B cell (primary cell): Measurements from ENCODE around the gene PTPMT1. TPM values are rescaled to one million over a fixed set of nuclear protein-coding genes. Genes with fewer than 3 reads are reported as not detected.

Experiments
- ATAC-seq: fragments of 200-7000 bp; cut with Tn5 transposase; one replicate; pipeline ENCODE4 v1.10.0; 2021; ENCODE audit warnings: low read depth, mild to moderate bottlenecking, moderate number of reproducible peaks, moderate library complexity
- CTCF ChIA-PET: fragments of 350-600 bp; sonication (Branson Sonifier 250); formaldehyde crosslinking; loops from one replicate; lab custom pipeline; 2021; ENCODE audit warnings: antibody characterized with exemption, inconsistent platforms; lab: Charles Lee
- POLR2A ChIA-PET: fragments of 350-600 bp; sonication (Branson Sonifier 250); formaldehyde crosslinking; loops from one replicate; lab custom pipeline; 2021; ENCODE audit warnings: antibody characterized with exemption; lab: Charles Lee
- DNase-seq: peaks from one replicate; pipeline ENCODE4 v3.0.0; 2013
- H2AFZ ChIP-seq: 2 replicates; pipeline ENCODE4 v1.6.1; 2012; ENCODE audit warnings: mild to moderate bottlenecking, low read depth, low read length; ENCODE audit not compliant: insufficient read depth, poor library complexity, severe bottlenecking
- H3K27ac ChIP-seq, 2 donors: 1 replicate in 1 of 2; 2 replicates in 1 of 2; pipeline ENCODE4 v1.5.1; 2012 to 2013; ENCODE audit warnings: low read length in 2 of 2, mild to moderate bottlenecking in 2 of 2, moderate library complexity in 1 of 2
- H3K27me3 ChIP-seq, 4 experiments: fragments of 200-600 bp in 1 of 4; sonication (generic) in 1 of 4; replicated peaks in 1 of 4; 1 replicate in 2 of 4; 2 replicates in 2 of 4; pipeline versions ENCODE4 v1.6.1 to v1.7.0; 2013 to 2016; ENCODE audit warnings: low read length in 3 of 4, mild to moderate bottlenecking in 2 of 4, mixed read lengths in 1 of 4, moderate library complexity in 1 of 4; ENCODE audit not compliant: insufficient read depth in 4 of 4, control insufficient read depth in 3 of 4; ENCODE audit errors: control extremely low read depth in 1 of 4
- H3K36me3 ChIP-seq, 2 experiments: replicated peaks in 1 of 2; 1 replicate in 1 of 2; 2 replicates in 1 of 2; pipeline versions ENCODE4 v1.6.1 to v1.7.1; 2013; ENCODE audit warnings: low read length in 1 of 2; ENCODE audit not compliant: insufficient read depth in 2 of 2, control insufficient read depth in 1 of 2; ENCODE audit errors: control extremely low read depth in 1 of 2, extremely low read depth in 1 of 2
- H3K4me1 ChIP-seq, 2 donors: fragments of 200-600 bp in 1 of 2; sonication (generic) in 1 of 2; 1 replicate in 1 of 2; 2 replicates in 1 of 2; pipeline versions ENCODE4 v1.5.1 to v1.6.1; 2013 to 2017; ENCODE audit warnings: low read length in 2 of 2; ENCODE audit not compliant: control insufficient read depth in 2 of 2, insufficient read depth in 2 of 2
- H3K4me2 ChIP-seq: replicated peaks from 2 replicates; pipeline ENCODE3; 2012; ENCODE audit warnings: mild to moderate bottlenecking, low read depth, low read length; ENCODE audit not compliant: poor library complexity, severe bottlenecking
- H3K4me3 ChIP-seq, 5 experiments: fragments of 200-600 bp in 1 of 5; sonication (generic) in 1 of 5; 1 replicate in 3 of 5; 2 replicates in 2 of 5; pipeline versions ENCODE4 v1.5.1 to v1.7.0; 2011 to 2016; ENCODE audit warnings: low read length in 4 of 5, mild to moderate bottlenecking in 4 of 5, low read depth in 2 of 5, control low read depth in 1 of 5, moderate library complexity in 1 of 5; ENCODE audit not compliant: insufficient read depth in 1 of 5; ENCODE audit errors: control extremely low read depth in 1 of 5, extremely low read depth in 1 of 5
- H3K79me2 ChIP-seq: fragments of 200-600 bp; sonication (generic); one replicate; pipeline ENCODE4 v1.6.0; 2016; ENCODE audit warnings: low read length; ENCODE audit not compliant: control insufficient read depth, insufficient read depth
- H3K9ac ChIP-seq: fragments of 200-600 bp; sonication (generic); 2 replicates; pipeline ENCODE4 v1.6.1; 2017; ENCODE audit warnings: mild to moderate bottlenecking, low read length, moderate library complexity
- H3K9me3 ChIP-seq, 3 donors: one replicate each; pipeline versions ENCODE4 v1.6.1 to v1.7.1; 2013; ENCODE audit warnings: low read length in 2 of 3; ENCODE audit not compliant: control insufficient read depth in 2 of 3, insufficient read depth in 1 of 3; ENCODE audit errors: control extremely low read depth in 1 of 3
- H4K20me1 ChIP-seq: 2 replicates; pipeline ENCODE4 v1.6.0; 2012; ENCODE audit warnings: mild to moderate bottlenecking, low read length; ENCODE audit not compliant: insufficient read depth, control insufficient read depth, poor library complexity, severe bottlenecking
- H3K27ac Mint-ChIP-seq: one replicate; pipeline ENCODE4 v1.8.0; 2021; ENCODE audit warnings: mixed read lengths
- H3K27me3 Mint-ChIP-seq: one replicate; pipeline ENCODE4 v1.8.0; 2021; ENCODE audit warnings: mixed read lengths
- H3K4me1 Mint-ChIP-seq: one replicate; pipeline ENCODE4 v1.8.0; 2021; ENCODE audit warnings: mixed read lengths
- H3K4me3 Mint-ChIP-seq: one replicate; pipeline ENCODE4 v1.8.0; 2021; ENCODE audit warnings: mixed read lengths
- H3K9me3 Mint-ChIP-seq: one replicate; pipeline ENCODE4 v1.8.0; 2022; ENCODE audit warnings: mixed read lengths; ENCODE audit not compliant: insufficient read depth
- EZH2 ChIP-seq: IDR thresholded peaks from 2 replicates; pipeline ENCODE4 v1.6.1; 2012; ENCODE audit warnings: borderline replicate concordance, low read depth, mild to moderate bottlenecking, moderate library complexity, low read length; ENCODE audit not compliant: insufficient read depth, poor library complexity, severe bottlenecking
- WGBS: methylation state at CpG from one replicate; pipeline ENCODE4 v1.1.5; 2013; ENCODE audit warnings: missing lambda C conversion rate; ENCODE audit not compliant: insufficient coverage; 5-methylcytosine and 5-hydroxymethylcytosine counted together
- intact Hi-C: fragments of 100-400 bp; cut with micrococcal nuclease; formaldehyde crosslinking; loops from one replicate; pipeline ENCODE4 v1.10.0; 2022
- polyA plus RNA-seq: library from polyadenylated mRNA; depleted of rRNA; stranded (reverse); fragments of >200 nt; gene quantifications from 2 replicates; pipeline ENCODE4 v1.2.3, GENCODE V29; 2012
- total RNA-seq, 2 donors: library from RNA; stranded (reverse); fragments of 120-200 nt in 1 of 2; gene quantifications; 1 replicate in 1 of 2; 2 replicates in 1 of 2; pipeline versions ENCODE4 v1.2.3 to v1.2.4, GENCODE V29; 2013 to 2022
- TF ChIP-seq, protein P1 (sequence below): fragments of 200-600 bp; IDR thresholded peaks from one replicate; pipeline ENCODE4 v1.8.0; 2022; ENCODE audit warnings: antibody characterized with exemption, mild to moderate bottlenecking

PTPMT1 gene
- total and polyA plus RNA-seq, 2 donors (not counting 1 experiment from before 2014, with no cell fraction given): 20.8 to 35.7 TPM

DNA sequence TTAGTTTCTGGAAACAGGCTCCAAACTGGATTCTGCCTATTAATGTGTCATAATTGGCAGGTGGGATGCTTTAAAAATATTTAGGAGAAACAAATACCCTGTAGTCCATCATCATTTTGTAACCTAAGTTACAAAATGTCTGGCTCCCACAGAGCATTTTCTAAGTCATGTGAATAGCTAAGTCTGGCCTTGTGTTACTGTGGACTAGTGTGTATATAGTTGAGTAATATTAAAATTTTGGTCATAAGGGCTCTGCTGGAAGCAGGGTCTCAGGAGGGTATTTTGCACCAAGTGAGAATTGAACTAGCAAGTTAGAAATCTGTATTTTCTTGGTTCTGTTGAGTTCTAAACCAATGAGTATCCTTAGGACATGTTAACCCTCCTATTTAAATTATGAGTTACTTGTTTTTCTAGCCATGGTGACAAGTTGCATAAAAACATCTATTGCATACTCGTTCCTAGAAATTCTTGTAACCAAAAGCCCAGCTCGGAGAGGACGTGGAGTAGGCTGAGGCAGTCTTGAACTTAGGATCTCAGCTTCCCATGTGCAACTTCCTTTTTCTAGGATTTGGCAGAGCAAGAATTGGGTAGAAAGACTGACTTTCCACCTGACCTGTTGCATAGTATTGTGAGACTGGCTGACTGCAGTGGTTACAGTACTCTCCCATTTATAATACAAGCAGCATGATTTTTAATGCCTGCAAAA lies 5.4 kb downstream of the PTPMT1 start:
- no peak for DNase-seq
- no CpG with 5 or more reads among the region's 3 CpGs for WGBS
- Mint-ChIP-seq H3K27ac (no peak overlapping the region), H3K4me1 (peaks cover 13% of the 10 kb centered on the region), H3K9me3 (no peaks in the 10 kb centered on the region), H3K4me3 (no peak overlapping the region), H3K27me3 (no peaks in the 10 kb centered on the region)
- ChIA-PET POLR2A (interaction anchor here (0.6 to 1.3 kb wide), 2 partner anchors 8 to 289 kb away, joined by 3 to 4 read pairs; partner anchors contain the start of genes KBTBD4 and NDUFS3), CTCF (no interaction called here)
- H4K20me1 ChIP-seq: no peaks in the 10 kb centered on the region
- peaks cover 5 to 8% of the 10 kb centered on the region in 2 donors for H3K4me1 ChIP-seq
- H3K9ac ChIP-seq: no peak overlapping the region
- no peak for ATAC-seq
- peaks cover 55% of the 10 kb centered on the region for H3K79me2 ChIP-seq
- no peak overlapping the region for H2AFZ ChIP-seq
- H3K9me3 ChIP-seq: no peaks in the 10 kb centered on the region
- TF ChIP-seq, protein P1, sequence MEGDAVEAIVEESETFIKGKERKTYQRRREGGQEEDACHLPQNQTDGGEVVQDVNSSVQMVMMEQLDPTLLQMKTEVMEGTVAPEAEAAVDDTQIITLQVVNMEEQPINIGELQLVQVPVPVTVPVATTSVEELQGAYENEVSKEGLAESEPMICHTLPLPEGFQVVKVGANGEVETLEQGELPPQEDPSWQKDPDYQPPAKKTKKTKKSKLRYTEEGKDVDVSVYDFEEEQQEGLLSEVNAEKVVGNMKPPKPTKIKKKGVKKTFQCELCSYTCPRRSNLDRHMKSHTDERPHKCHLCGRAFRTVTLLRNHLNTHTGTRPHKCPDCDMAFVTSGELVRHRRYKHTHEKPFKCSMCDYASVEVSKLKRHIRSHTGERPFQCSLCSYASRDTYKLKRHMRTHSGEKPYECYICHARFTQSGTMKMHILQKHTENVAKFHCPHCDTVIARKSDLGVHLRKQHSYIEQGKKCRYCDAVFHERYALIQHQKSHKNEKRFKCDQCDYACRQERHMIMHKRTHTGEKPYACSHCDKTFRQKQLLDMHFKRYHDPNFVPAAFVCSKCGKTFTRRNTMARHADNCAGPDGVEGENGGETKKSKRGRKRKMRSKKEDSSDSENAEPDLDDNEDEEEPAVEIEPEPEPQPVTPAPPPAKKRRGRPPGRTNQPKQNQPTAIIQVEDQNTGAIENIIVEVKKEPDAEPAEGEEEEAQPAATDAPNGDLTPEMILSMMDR: no peak
- TF ChIP-seq EZH2: no peak
- intact Hi-C loops: no loop called here
- no peaks in the 10 kb centered on the region for H3K27me3 ChIP-seq
- H3K4me2 ChIP-seq: no peak overlapping the region
- no peak overlapping the region for H3K27ac ChIP-seq
- H3K36me3 ChIP-seq: peaks cover 0 to 54% of the 10 kb centered on the region in 2 experiments
- H3K4me3 ChIP-seq: no peak overlapping the region

DNA sequence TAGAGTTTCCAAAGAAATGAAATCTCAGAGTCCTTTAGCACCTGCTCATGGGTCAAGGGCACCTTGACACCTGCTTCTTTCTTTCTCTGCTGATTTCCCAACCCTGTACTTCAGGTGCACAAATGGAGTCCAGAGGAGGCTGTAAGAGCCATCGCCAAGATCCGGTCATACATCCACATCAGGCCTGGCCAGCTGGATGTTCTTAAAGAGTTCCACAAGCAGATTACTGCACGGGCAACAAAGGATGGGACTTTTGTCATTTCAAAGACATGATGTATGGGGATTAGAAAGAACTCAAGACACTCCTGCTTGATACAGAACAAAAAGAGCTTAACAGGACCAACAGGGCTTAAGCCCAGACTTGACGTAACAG lies 5.9 kb downstream of the PTPMT1 start:
- Histone ChIP-seq H3K4me1 (peaks cover 3 to 4% of the 10 kb centered on the region in 2 donors), H3K4me2 (no peak overlapping the region), H3K4me3 (no peak overlapping the region), H2AFZ (no peak overlapping the region), H3K27ac (no peak overlapping the region), H3K79me2 (peaks cover 55% of the 10 kb centered on the region), H3K27me3 (no peaks in the 10 kb centered on the region), H3K9me3 (no peaks in the 10 kb centered on the region), H3K9ac (no peak overlapping the region), H4K20me1 (no peaks in the 10 kb centered on the region), H3K36me3 (peaks cover 0 to 54% of the 10 kb centered on the region in 2 experiments)
- TF ChIP-seq EZH2: no peak
- TF ChIP-seq, protein P1: no peak
- POLR2A ChIA-PET: no interaction called here
- Mint-ChIP-seq H3K4me1 (peaks cover 10% of the 10 kb centered on the region), H3K4me3 (no peak overlapping the region), H3K27ac (no peak overlapping the region), H3K9me3 (no peaks in the 10 kb centered on the region), H3K27me3 (no peaks in the 10 kb centered on the region)
- ATAC-seq (no peak), DNase-seq (no peak)
- intact Hi-C loops: no loop called here
- CTCF ChIA-PET: no interaction called here
- WGBS: 100% methylated on average over 4 of the region's 4 CpGs
